ENCODE results near the gene GSTT2. TPM values are rescaled to one million over a fixed set of nuclear protein-coding genes. Genes with fewer than 3 reads are reported as not detected.
"Not testable (repeated sequence)": the region's sequence is repeated elsewhere in the genome, so short reads cannot be mapped to it uniquely, and the experiment has no call there.

The GSTT2 gene
- total RNA-seq (0.18 TPM), polyA plus RNA-seq (ENCODE audit: insufficient read depth in 1 of 8, insufficient read length in 8 of 8, low replicate concordance in 1 of 8) (1 to 10 TPM in 4 of 8 donors, under 1 TPM in 3, not detected in 1; 0.28 to 2.0 (median 1.0) TPM)
- long read RNA-seq, donor 1 = 0 reads
- long read RNA-seq, donor 2 = 0 reads
- long read RNA-seq, donor 3 = 0 reads
- long read RNA-seq, donor 4 = 0 reads
- long read RNA-seq, donor 5 = 0 reads
- long read RNA-seq, donor 6 = 0 reads
- long read RNA-seq, donor 7 = 0 reads
- long read RNA-seq, donor 8 = 0 reads
- long read RNA-seq, donor 9 = 0 reads
- long read RNA-seq, donor 10 = 0 reads
- long read RNA-seq, donor 11, partial matches to known transcripts = 6 of 6 reads
- long read RNA-seq, donor 11, other reads (novel, unspliced or antisense) = 0 of 6 reads

GRCh38 chr22:23979557-23980240 is at the start of gene GSTT2:
GSTT2 (plus strand) TSS chr22:23980134.
- not testable (repeated sequence) for H3K4me3 ChIP-seq (ENCODE audit: low read length); H3K36me3 ChIP-seq (ENCODE audit: control insufficient read depth, insufficient read depth, low read length); H3K27me3 ChIP-seq (ENCODE audit: control insufficient read depth, insufficient read depth, low read length); H3K9me3 ChIP-seq (replicated peaks; ENCODE audit: control insufficient read depth, low read depth, low read length); H3K27ac ChIP-seq (ENCODE audit: low read length); DNase-seq; H3K4me1 ChIP-seq (ENCODE audit: control insufficient read depth, insufficient read depth, low read length)
- no CpG with 5 or more reads among the region's 41 CpGs for WGBS (ENCODE audit: insufficient coverage)

GRCh38 chr22:23938328-23939016 is 41.5 kb upstream of the GSTT2 start:
- H3K36me3 ChIP-seq (ENCODE audit: control insufficient read depth, insufficient read depth, low read length) = no peaks in the 10 kb centered on the region
- no peak for DNase-seq
- 87% methylated on average over 2 of the region's 5 CpGs for WGBS (ENCODE audit: insufficient coverage)
- no peaks in the 10 kb centered on the region for H3K27me3 ChIP-seq (ENCODE audit: control insufficient read depth, insufficient read depth, low read length)
- no peak overlapping the region for H3K27ac ChIP-seq (ENCODE audit: low read length)
- H3K9me3 ChIP-seq (replicated peaks; ENCODE audit: control insufficient read depth, low read depth, low read length) = no peaks in the 10 kb centered on the region
- H3K4me3 ChIP-seq (ENCODE audit: low read length) = no peak overlapping the region
- no peaks in the 10 kb centered on the region for H3K4me1 ChIP-seq (ENCODE audit: control insufficient read depth, insufficient read depth, low read length)

GRCh38 chr22:23939017-23939357 is 40.9 kb upstream of the GSTT2 start:
- no peak for DNase-seq
- no peaks in the 10 kb centered on the region for H3K4me1 ChIP-seq (ENCODE audit: control insufficient read depth, insufficient read depth, low read length)
- no peak overlapping the region for H3K27ac ChIP-seq (ENCODE audit: low read length)
- H3K9me3 ChIP-seq (replicated peaks; ENCODE audit: control insufficient read depth, low read depth, low read length) = no peaks in the 10 kb centered on the region
- 71% methylated on average over 3 of the region's 3 CpGs for WGBS (ENCODE audit: insufficient coverage)
- H3K4me3 ChIP-seq (ENCODE audit: low read length) = no peak overlapping the region
- H3K27me3 ChIP-seq (ENCODE audit: control insufficient read depth, insufficient read depth, low read length) = no peaks in the 10 kb centered on the region
- no peaks in the 10 kb centered on the region for H3K36me3 ChIP-seq (ENCODE audit: control insufficient read depth, insufficient read depth, low read length)

- not testable (repeated sequence) for DNase-seq; H3K4me1 ChIP-seq (ENCODE audit: control insufficient read depth, insufficient read depth, low read length); H3K27me3 ChIP-seq (ENCODE audit: control insufficient read depth, insufficient read depth, low read length); H3K9me3 ChIP-seq (replicated peaks; ENCODE audit: control insufficient read depth, low read depth, low read length); H3K36me3 ChIP-seq (ENCODE audit: control insufficient read depth, insufficient read depth, low read length); H3K27ac ChIP-seq (ENCODE audit: low read length); H3K4me3 ChIP-seq (ENCODE audit: low read length)
- WGBS (ENCODE audit: insufficient coverage) = no CpG with 5 or more reads among the region's 14 CpGs
These were observed 39.8 kb upstream of the GSTT2 start for GRCh38 chr22:23940166-23940565.

- H3K4me1 ChIP-seq (ENCODE audit: control insufficient read depth, insufficient read depth, low read length); H3K36me3 ChIP-seq (ENCODE audit: control insufficient read depth, insufficient read depth, low read length); DNase-seq; H3K27ac ChIP-seq (ENCODE audit: low read length); H3K9me3 ChIP-seq (replicated peaks; ENCODE audit: control insufficient read depth, low read depth, low read length); H3K4me3 ChIP-seq (ENCODE audit: low read length); H3K27me3 ChIP-seq (ENCODE audit: control insufficient read depth, insufficient read depth, low read length): not testable (repeated sequence)
- WGBS (ENCODE audit: insufficient coverage) = no CpG with 5 or more reads among the region's 3 CpGs
These were observed 32.5 kb upstream of the GSTT2 start for GRCh38 chr22:23947391-23947790.

- H3K27me3 ChIP-seq (ENCODE audit: control insufficient read depth, insufficient read depth, low read length); H3K36me3 ChIP-seq (ENCODE audit: control insufficient read depth, insufficient read depth, low read length); DNase-seq; H3K4me3 ChIP-seq (ENCODE audit: low read length); H3K27ac ChIP-seq (ENCODE audit: low read length); H3K9me3 ChIP-seq (replicated peaks; ENCODE audit: control insufficient read depth, low read depth, low read length); H3K4me1 ChIP-seq (ENCODE audit: control insufficient read depth, insufficient read depth, low read length): not testable (repeated sequence)
- 90% methylated on average over 2 of the region's 18 CpGs for WGBS (ENCODE audit: insufficient coverage)
These were observed 30.2 kb upstream of the GSTT2 start for GRCh38 chr22:23949764-23950163.

- WGBS (ENCODE audit: insufficient coverage) = no CpG with 5 or more reads among the region's 2 CpGs
- not testable (repeated sequence) for H3K4me3 ChIP-seq (ENCODE audit: low read length); H3K27me3 ChIP-seq (ENCODE audit: control insufficient read depth, insufficient read depth, low read length); DNase-seq; H3K9me3 ChIP-seq (replicated peaks; ENCODE audit: control insufficient read depth, low read depth, low read length); H3K27ac ChIP-seq (ENCODE audit: low read length); H3K36me3 ChIP-seq (ENCODE audit: control insufficient read depth, insufficient read depth, low read length); H3K4me1 ChIP-seq (ENCODE audit: control insufficient read depth, insufficient read depth, low read length)
These were observed 28.6 kb upstream of the GSTT2 start for GRCh38 chr22:23951383-23951782.

GRCh38 chr22:23952794-23953405 is 27.0 kb upstream of the GSTT2 start:
- not testable (repeated sequence) for H3K9me3 ChIP-seq (replicated peaks; ENCODE audit: control insufficient read depth, low read depth, low read length)
- 67% methylated on average over 11 of the region's 11 CpGs for WGBS (ENCODE audit: insufficient coverage)

GRCh38 chr22:23953485-23953884 is 26.4 kb upstream of the GSTT2 start:
- not testable (repeated sequence) for H3K27me3 ChIP-seq (ENCODE audit: control insufficient read depth, insufficient read depth, low read length); DNase-seq; H3K4me3 ChIP-seq (ENCODE audit: low read length); H3K9me3 ChIP-seq (replicated peaks; ENCODE audit: control insufficient read depth, low read depth, low read length); H3K27ac ChIP-seq (ENCODE audit: low read length); H3K36me3 ChIP-seq (ENCODE audit: control insufficient read depth, insufficient read depth, low read length); H3K4me1 ChIP-seq (ENCODE audit: control insufficient read depth, insufficient read depth, low read length)
- WGBS (ENCODE audit: insufficient coverage) = 90% methylated on average over 1 of the region's 4 CpGs

More at GRCh38 chr22:23952794-23953405, 27.0 kb upstream of the GSTT2 start:
- not testable (repeated sequence) for H3K27ac ChIP-seq (ENCODE audit: low read length); H3K27me3 ChIP-seq (ENCODE audit: control insufficient read depth, insufficient read depth, low read length); H3K4me3 ChIP-seq (ENCODE audit: low read length); DNase-seq; H3K36me3 ChIP-seq (ENCODE audit: control insufficient read depth, insufficient read depth, low read length); H3K4me1 ChIP-seq (ENCODE audit: control insufficient read depth, insufficient read depth, low read length)
